HCT116 (cell line): ENCODE results near the gene TPM2. TPM values are rescaled to one million over a fixed set of nuclear protein-coding genes. Genes with fewer than 3 reads are reported as not detected.

Experiments
- ATAC-seq: fragments of 200-7000 bp; cut with Tn5 transposase; 2 replicates; pipeline ENCODE4 v1.9.1; 2020; ENCODE audit warnings: mild to moderate bottlenecking, moderate library complexity
- BruUV-seq: library from RNA; stranded (reverse); fragments of 400-500 nt; replicated peaks from 2 replicates; lab custom pipeline; 2021; lab: Mats Ljungman, UMichigan
- CTCF ChIA-PET: fragments of 300-600 bp; sonication (Branson Sonifier 250); formaldehyde crosslinking; loops from one replicate; lab custom pipeline; 2021; ENCODE audit warnings: antibody characterized with exemption; lab: Charles Lee
- POLR2A ChIA-PET: fragments of 300-600, 350-600 bp; sonication (Branson Sonifier 250); formaldehyde crosslinking; loops from one replicate; lab custom pipeline; 2021; ENCODE audit warnings: antibody characterized with exemption; lab: Charles Lee
- RAD21 ChIA-PET, 2 experiments: fragments of 300-600 bp; sonication (Branson Sonifier 250); formaldehyde crosslinking; loops; one replicate each; lab custom pipeline; 2023; ENCODE audit warnings: low total read pairs in 2 of 2; ENCODE audit not compliant: uncharacterized antibody in 2 of 2, unreplicated experiment in 2 of 2, low non-redundant PET in 1 of 2; lab: Charles Lee
- DNase-seq: peaks from one replicate; pipeline ENCODE4 v3.0.0-alpha.2; 2010; ENCODE audit warnings: low read depth, low spot score
- H2AFZ ChIP-seq: fragments of 200-600 bp; shearing (Covaris generic), sonication (generic); 2 replicates; pipeline ENCODE4 v1.6.1; 2017; ENCODE audit warnings: low read depth, mixed run types, mixed read lengths, antibody characterized with exemption, low read length; ENCODE audit not compliant: poor library complexity, severe bottlenecking
- H3K27ac ChIP-seq: 2 replicates; pipeline ENCODE4 v1.5.1; 2012; ENCODE audit warnings: low read depth, low read length
- H3K27me3 ChIP-seq: fragments of 200-600 bp; sonication (generic); 2 replicates; pipeline ENCODE4 v1.6.1; 2016; ENCODE audit warnings: mixed run types, low read length, mixed read lengths; ENCODE audit not compliant: insufficient read depth
- H3K36me3 ChIP-seq, 2 experiments: fragments of 200-500 bp in 1 of 2; fragments of 200-600 bp in 1 of 2; sonication (Bioruptor generic) in 1 of 2; sonication (generic) in 1 of 2; 2 replicates each; pipeline versions ENCODE4 v1.5.1 to v1.6.1; 2014 to 2016; ENCODE audit warnings: low read length in 2 of 2, inconsistent platforms in 1 of 2, mixed read lengths in 1 of 2, mixed run types in 1 of 2; ENCODE audit not compliant: insufficient read depth in 2 of 2, control insufficient read depth in 1 of 2
- H3K4me1 ChIP-seq, 2 experiments: fragments of 200-600 bp in 1 of 2; sonication (generic) in 1 of 2; 2 replicates each; pipeline versions ENCODE4 v1.5.1 to v1.6.1; 2012 to 2017; ENCODE audit warnings: low read length in 2 of 2, inconsistent platforms in 1 of 2, mild to moderate bottlenecking in 1 of 2, mixed read lengths in 1 of 2, mixed run types in 1 of 2, moderate library complexity in 1 of 2; ENCODE audit not compliant: insufficient read depth in 2 of 2, control insufficient read depth in 1 of 2
- H3K4me2 ChIP-seq: fragments of 200-600 bp; sonication (generic); 2 replicates; pipeline ENCODE4 v1.6.1; 2017; ENCODE audit warnings: mixed run types, low read length, mixed read lengths
- H3K4me3 ChIP-seq, 2 experiments: fragments of 200-600 bp in 1 of 2; sonication (generic) in 1 of 2; replicated peaks in 1 of 2; 2 replicates each; pipeline ENCODE4 v1.5.1; 2011 to 2016; ENCODE audit warnings: low read length in 2 of 2, control low read depth in 1 of 2, low read depth in 1 of 2, mild to moderate bottlenecking in 1 of 2, mixed read lengths in 1 of 2, mixed run types in 1 of 2
- H3K79me2 ChIP-seq: fragments of 200-600 bp; sonication (generic); 2 replicates; pipeline ENCODE4 v1.6.1; 2017; ENCODE audit warnings: mild to moderate bottlenecking, mixed run types, low read length, moderate library complexity, mixed read lengths; ENCODE audit not compliant: insufficient read depth
- H3K9ac ChIP-seq: fragments of 200-600 bp; sonication (generic); 2 replicates; pipeline ENCODE4 v1.6.1; 2016; ENCODE audit warnings: low read length, mixed read lengths
- H3K9me2 ChIP-seq: fragments of 200-600 bp; sonication (generic), shearing (Covaris generic); 2 replicates; pipeline ENCODE4 v1.6.1; 2017; ENCODE audit warnings: mixed run types, mild to moderate bottlenecking, moderate library complexity; ENCODE audit not compliant: insufficient read depth
- H3K9me3 ChIP-seq, 2 experiments: fragments of 200-500 bp in 1 of 2; fragments of 200-600 bp in 1 of 2; sonication (Bioruptor generic) in 1 of 2; sonication (generic) in 1 of 2; 2 replicates each; pipeline ENCODE4 v1.6.1; 2014 to 2017; ENCODE audit warnings: low read length in 2 of 2, mixed read lengths in 2 of 2, inconsistent platforms in 1 of 2, low read depth in 1 of 2, mild to moderate bottlenecking in 1 of 2, mixed run types in 1 of 2, moderate library complexity in 1 of 2; ENCODE audit not compliant: control insufficient read depth in 1 of 2, insufficient read depth in 1 of 2
- H4K20me1 ChIP-seq: fragments of 200-600 bp; sonication (generic), shearing (Covaris generic); 2 replicates; pipeline ENCODE4 v1.6.1; 2017; ENCODE audit warnings: mixed run types, mild to moderate bottlenecking, moderate library complexity; ENCODE audit not compliant: insufficient read depth
- CBX3 ChIP-seq: IDR thresholded peaks from 2 replicates; pipeline ENCODE4 v1.6.1; 2012; ENCODE audit warnings: low read depth
- ELF1 ChIP-seq: IDR thresholded peaks from 2 replicates; pipeline ENCODE4 v1.6.1; 2012; ENCODE audit warnings: low read depth, borderline replicate concordance
- EZH2 ChIP-seq: fragments of 200-600 bp; sonication (generic); IDR thresholded peaks from 2 replicates; pipeline ENCODE4 v1.6.1; 2017; ENCODE audit warnings: antibody characterized with exemption, mixed run types
- EZH2phosphoT487 ChIP-seq: fragments of 200-600 bp; IDR thresholded peaks from 2 replicates; pipeline ENCODE4 v1.6.1; 2018; ENCODE audit warnings: antibody characterized with exemption, borderline replicate concordance
- FOSL1 ChIP-seq: IDR thresholded peaks from 2 replicates; pipeline ENCODE4 v1.6.1; 2012; ENCODE audit warnings: low read depth
- RAD21 ChIP-seq: IDR thresholded peaks from 2 replicates; pipeline ENCODE4 v1.6.1; 2012; ENCODE audit warnings: low read depth, mild to moderate bottlenecking
- TCF7L2 ChIP-seq: IDR thresholded peaks from 2 replicates; pipeline ENCODE4 v1.7.0; 2011; ENCODE audit warnings: borderline replicate concordance, inconsistent platforms; ENCODE audit not compliant: insufficient read depth, insufficient read length; ENCODE audit errors: extremely low read depth
- YY1 ChIP-seq: IDR thresholded peaks from 2 replicates; pipeline ENCODE4 v1.6.1; 2011; ENCODE audit warnings: low read length, low read depth, moderate library complexity, mild to moderate bottlenecking; ENCODE audit not compliant: insufficient replicate concordance; ENCODE audit errors: extremely low read depth
- ZNF274 ChIP-seq: fragments of 200-500 bp; sonication (Bioruptor generic); IDR thresholded peaks from 2 replicates; pipeline ENCODE4 v1.6.1; 2014; ENCODE audit warnings: mild to moderate bottlenecking, low read depth, low read length, inconsistent platforms
- intact Hi-C: fragments of 100-400 bp; cut with micrococcal nuclease; formaldehyde crosslinking; loops from 2 replicates; pipeline ENCODE4 v1.10.0; 2022
- total RNA-seq: library from RNA; stranded (reverse); gene quantifications from one replicate; pipeline ENCODE4 v1.2.1, GENCODE V29; 2021; ENCODE audit not compliant: unreplicated experiment
- TF ChIP-seq, protein P1 (sequence below): IDR thresholded peaks from 2 replicates; pipeline ENCODE4 v1.6.1; 2011; ENCODE audit warnings: mild to moderate bottlenecking, low read length, moderate library complexity; ENCODE audit not compliant: insufficient replicate concordance; ENCODE audit errors: extremely low read depth
- TF ChIP-seq, protein P2 (sequence below): IDR thresholded peaks from 2 replicates; pipeline ENCODE4 v1.6.1; 2012

Gene TPM2
- total RNA-seq, 1 experiment from 2014 or later = 278 TPM

DNA sequence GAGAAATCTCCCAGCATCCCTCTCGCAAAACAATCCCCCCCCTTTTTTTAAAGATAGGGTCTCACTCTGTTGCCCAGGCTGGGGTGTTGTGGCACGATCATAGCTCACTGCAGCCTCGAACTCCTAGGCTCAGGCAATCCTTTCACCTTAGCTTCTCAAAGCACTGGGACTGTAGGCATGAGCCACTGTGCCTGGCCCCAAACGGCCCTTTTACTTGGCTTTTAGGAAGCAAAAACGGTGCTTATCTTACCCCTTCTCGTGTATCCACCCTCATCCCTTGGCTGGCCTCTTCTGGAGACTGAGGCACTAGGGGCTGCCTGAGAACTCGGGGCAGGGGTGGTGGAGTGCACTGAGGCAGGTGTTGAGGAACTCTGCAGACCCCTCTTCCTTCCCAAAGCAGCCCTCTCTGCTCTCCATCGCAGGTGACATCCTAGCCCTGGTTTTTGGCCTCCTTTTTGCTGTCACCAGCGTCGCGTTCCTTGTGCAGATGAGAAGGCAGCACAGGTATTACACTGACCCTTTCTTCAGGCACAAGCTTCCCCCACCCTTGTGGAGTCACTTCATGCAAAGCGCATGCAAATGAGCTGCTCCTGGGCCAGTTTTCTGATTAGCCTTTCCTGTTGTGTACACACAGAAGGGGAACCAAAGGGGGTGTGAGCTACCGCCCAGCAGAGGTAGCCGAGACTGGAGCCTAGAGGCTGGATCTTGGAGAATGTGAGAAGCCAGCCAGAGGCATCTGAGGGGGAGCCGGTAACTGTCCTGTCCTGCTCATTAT lies 9.2 kb downstream of the TPM2 start:
- CTCF ChIA-PET = interaction anchor here (1.4 kb wide), 1 partner anchor 16 kb away, joined by 4 read pairs; no protein-coding TSS in a partner anchor
- RAD21 ChIA-PET = no interaction called here
- Histone ChIP-seq H3K4me2 (no peak overlapping the region), H3K9me3 (no peaks in the 10 kb centered on the region), H3K79me2 (peaks cover 4% of the 10 kb centered on the region; the same call in 1 of the 2 replicates), H2AFZ (no peak overlapping the region), H3K27me3 (no peaks in the 10 kb centered on the region), H3K9ac (no peak overlapping the region), H3K4me1 (no peaks in the 10 kb centered on the region), H4K20me1 (no peaks in the 10 kb centered on the region), H3K4me3 (no peak overlapping the region), H3K36me3 (peaks cover 28 to 37% of the 10 kb centered on the region in 2 experiments; a peak in 3 of 4 replicates), H3K9me2 (no peaks in the 10 kb centered on the region), H3K27ac (no peak overlapping the region)
- peak; percentile 28 for ATAC-seq
- intact Hi-C loops = no loop called here
- TF ChIP-seq FOSL1 = no peak
- no peak for TF ChIP-seq ELF1
- no peak for TF ChIP-seq RAD21
- TF ChIP-seq EZH2phosphoT487 = no peak
- TF ChIP-seq CBX3 = no peak
- TF ChIP-seq, protein P1, sequence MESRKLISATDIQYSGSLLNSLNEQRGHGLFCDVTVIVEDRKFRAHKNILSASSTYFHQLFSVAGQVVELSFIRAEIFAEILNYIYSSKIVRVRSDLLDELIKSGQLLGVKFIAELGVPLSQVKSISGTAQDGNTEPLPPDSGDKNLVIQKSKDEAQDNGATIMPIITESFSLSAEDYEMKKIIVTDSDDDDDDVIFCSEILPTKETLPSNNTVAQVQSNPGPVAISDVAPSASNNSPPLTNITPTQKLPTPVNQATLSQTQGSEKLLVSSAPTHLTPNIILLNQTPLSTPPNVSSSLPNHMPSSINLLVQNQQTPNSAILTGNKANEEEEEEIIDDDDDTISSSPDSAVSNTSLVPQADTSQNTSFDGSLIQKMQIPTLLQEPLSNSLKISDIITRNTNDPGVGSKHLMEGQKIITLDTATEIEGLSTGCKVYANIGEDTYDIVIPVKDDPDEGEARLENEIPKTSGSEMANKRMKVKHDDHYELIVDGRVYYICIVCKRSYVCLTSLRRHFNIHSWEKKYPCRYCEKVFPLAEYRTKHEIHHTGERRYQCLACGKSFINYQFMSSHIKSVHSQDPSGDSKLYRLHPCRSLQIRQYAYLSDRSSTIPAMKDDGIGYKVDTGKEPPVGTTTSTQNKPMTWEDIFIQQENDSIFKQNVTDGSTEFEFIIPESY = no peak
- no peak for TF ChIP-seq YY1
- TF ChIP-seq, protein P2, sequence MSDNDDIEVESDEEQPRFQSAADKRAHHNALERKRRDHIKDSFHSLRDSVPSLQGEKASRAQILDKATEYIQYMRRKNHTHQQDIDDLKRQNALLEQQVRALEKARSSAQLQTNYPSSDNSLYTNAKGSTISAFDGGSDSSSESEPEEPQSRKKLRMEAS = no peak
- TF ChIP-seq TCF7L2 = no peak
- TF ChIP-seq ZNF274 = no peak
- no peak for TF ChIP-seq EZH2
- BruUV-seq = no TSS peak
- POLR2A ChIA-PET = interaction anchor here (2.3 kb wide), 1 partner anchor 9 kb away, joined by 15 read pairs; the partner anchor contains the start of gene TPM2
- DNase-seq = no peak
